GM21367 (cell line): ENCODE measurements around the gene KCNIP1.

Experiments
- ATAC-seq: cut with Tn5 transposase; IDR thresholded peaks from one replicate; pipeline ENCODE4 v1.9.1; 2021; ENCODE audit not compliant: unreplicated experiment

Gene KCNIP1

DNA sequence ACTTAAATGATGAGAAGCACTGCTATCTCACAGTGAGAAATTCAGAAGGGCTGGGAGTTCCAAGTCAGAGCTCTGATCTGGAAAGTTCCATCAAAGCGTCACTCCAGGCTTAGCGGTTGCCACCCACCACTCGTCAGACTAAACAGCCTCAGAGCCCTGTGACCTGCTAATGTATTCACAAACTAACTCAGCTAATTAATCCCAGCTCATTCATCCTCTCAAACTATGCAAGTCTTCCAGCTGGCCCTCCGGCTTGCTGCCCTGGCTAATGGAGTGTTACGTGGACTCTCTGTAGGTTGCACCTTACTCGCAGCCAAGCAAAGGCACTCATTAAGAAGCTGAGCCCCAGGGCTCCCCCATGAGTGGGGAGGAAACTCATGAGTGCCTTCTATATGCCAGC lies 197.5 kb downstream of the KCNIP1 start:
- ATAC-seq = no peak

DNA sequence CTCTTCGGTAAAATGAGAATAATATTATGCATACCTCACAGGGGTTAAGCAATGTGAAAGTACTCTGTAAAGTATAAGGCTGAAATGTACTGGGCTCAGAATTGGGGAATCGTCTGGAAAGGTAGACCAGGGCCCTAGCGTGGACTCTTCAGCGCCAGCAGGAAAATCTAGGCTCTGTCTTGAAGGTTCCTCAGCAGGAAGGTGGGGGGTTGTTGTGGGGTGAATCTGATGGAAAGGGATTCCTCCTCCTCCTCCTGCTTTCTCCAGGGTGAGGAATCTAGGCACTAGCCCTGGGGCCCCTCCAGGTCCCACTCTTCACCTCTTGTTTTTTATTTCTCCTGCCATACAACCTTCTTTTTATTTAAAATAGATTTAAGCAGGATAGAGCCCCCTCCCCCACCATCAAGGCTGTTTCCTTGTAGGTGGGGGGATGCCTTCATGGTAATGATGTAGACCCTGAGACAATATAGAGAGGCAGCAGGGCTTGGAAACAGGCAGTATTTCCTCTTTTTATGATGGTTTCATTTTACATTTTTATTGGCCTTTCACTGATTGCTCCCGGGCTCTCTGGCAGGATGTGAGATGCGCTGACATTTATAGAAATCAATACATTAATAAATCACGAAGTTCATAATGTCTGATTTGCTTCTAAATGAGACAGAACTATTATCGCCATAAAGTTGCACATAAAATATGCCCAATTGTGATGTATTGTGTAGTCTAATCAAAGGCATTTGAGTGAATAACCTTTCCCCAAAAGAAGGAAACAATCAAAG lies 200.8 kb downstream of the KCNIP1 start:
- ATAC-seq = no peak

DNA sequence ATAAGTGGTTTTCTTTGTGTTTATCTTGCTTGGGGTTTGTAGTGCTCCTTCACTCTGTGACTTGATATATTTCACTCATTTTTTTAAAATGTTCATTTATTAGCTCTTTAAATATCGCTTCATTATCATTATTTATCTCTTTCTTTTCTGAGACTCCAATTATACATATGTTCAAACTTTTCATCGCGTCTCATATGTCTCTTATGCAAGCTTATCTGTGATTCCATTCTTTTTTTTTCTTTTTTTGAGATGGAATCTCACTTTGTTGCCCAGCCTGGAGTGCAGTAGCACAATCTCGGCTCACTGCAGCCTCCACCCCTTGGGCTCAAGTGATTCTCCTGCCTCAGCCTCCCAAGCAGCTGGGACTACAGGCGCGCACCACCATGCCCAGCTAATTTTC lies 205.8 kb downstream of the KCNIP1 start:
- no peak for ATAC-seq

DNA sequence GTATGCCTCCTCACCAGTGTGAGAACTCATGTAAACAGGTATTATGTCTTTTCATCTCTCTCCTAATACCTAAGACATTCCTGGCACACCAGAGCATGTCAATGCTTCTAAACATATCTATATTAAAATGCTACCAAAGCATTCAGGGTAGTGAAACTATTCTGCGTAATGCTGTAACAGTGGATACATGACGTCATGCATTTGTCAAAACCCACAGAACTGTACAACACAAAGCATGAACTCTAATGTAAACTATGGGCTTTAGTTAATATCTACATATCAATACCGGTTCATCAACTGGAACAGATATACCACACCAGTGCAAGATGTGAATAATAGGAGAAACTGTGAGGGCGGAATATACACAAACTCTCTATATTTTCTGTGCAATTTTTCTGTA lies 207.5 kb downstream of the KCNIP1 start:
- ATAC-seq = no peak

DNA sequence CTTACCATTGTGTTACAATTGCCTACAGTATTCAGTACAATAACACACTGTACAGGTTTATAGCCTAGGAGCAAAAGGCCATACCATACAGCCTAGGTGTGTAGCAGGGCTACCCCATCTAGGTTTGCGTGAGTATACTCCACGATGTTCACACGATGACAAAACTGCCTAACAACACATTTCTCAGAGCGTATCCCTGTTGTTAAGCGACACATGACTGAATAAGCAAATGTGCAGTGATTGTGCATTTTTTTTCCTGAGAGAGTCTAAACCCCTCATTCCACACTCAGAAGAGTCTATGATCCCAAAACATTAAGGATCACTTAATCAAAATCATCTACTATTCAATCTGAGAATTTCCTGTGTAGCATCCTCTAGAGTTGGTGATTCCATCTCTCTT lies 211.3 kb downstream of the KCNIP1 start:
- ATAC-seq = no peak

DNA sequence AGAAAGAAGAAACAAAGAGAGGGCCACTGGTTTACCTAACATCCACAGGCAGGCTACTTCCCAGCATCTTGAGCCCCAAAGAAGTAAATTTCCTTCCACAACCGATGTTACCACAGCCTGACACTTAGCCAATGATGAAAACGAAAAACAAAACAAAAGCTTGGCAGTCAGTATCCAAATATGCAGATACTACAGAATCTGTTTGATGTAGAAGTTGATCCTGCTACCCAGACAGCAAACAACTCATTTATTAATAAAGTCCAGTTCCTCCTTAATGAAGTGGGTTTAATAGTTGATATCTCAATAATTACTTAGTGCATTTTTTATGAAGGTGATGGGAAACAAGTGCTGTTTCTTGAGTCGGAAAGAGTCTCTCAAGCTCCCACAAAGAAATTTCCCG lies 212.6 kb downstream of the KCNIP1 start:
- no peak for ATAC-seq

DNA sequence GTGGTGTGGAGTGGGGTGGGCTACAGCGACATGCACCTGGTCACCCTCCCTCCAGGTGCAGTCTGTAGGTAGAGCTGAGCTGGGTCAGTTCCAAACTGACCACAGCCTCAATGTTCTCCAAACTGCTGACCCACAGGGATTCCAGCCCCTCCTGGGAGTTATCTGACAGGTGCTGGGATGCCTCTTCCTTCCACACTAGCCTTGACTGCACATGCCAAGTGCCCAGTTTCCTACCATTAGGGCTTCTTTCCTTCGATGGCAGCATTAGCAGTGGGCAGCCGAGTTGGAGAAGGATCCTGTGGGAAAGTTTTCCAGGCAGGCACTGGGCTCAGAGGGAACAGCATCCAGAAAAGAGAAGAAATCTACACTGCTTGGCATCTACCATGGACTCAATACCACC lies 215.7 kb downstream of the KCNIP1 start:
- ATAC-seq = no peak

DNA sequence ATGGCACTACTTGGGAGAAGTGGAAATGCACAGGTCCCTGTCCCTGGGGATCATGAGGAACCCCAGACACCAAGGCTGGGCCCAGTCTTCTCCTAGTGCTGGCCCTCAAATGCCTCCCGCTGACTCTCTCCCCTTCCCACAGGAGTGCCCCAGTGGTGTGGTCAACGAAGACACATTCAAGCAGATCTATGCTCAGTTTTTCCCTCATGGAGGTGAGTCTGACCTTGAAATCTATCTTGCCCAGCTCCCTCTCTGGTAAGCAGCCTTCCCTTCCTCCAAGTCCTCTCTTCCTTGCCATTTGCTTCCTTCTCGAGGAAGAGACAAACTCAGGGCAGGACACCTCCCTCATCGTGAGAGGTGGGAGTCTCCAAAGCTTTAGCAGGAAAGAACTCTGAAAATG lies 216.4 kb downstream of the KCNIP1 start:
- no peak for ATAC-seq

DNA sequence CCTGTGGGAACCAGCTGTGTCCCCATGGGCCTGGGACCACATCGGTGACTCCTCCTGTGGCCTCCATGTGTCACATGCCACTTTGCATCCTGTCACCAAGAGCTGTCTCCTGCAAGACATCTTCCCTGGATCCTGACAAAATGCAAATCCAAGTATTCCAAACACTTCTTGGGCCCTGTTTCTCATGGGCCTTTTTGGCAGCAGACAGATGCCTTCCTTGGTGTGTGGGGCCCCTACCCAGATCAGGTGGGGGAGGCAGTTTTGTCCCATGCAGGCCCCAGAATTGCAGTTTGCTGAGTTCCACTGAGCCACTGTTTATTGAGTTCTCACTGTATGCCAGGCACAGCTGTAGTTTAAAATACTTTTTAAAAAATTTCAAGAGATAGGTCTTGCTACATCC lies 217.2 kb downstream of the KCNIP1 start:
- ATAC-seq = no peak

DNA sequence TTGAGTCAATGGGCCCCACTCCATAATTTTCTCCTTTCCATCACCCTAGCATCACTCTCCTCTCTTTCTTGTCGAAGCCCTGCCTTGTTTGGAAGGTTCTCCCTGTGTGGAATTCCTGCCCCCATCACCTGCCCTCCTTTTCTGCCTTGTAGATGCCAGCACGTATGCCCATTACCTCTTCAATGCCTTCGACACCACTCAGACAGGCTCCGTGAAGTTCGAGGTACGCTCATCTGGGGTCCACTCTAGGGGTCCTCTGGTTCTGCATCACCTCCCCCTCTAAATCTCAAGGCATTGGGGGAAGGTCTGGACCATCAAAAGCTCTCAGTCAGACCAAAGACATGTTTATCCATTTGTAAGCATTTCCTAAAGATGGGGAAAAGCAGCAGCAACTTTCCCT lies 217.9 kb downstream of the KCNIP1 start:
- ATAC-seq = no peak

DNA sequence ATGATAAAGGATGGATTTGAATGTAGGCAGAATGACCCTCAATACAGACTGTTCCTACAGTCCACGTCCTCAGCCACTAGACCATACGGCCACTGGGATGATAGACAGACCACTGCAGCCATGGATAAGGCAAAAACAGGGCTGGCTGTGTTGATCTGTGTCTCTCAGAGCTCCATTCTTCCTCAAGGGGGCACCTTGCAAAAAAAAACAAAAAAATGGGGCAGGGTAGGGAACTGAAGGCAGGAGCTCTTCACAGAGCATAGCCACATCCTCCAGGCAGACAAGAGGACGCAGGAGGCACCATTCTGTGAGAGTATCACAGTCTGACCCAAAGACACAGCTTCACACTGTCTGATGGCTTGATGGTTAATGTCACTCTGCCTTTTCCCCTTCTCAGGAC lies 218.5 kb downstream of the KCNIP1 start:
- ATAC-seq = no peak

DNA sequence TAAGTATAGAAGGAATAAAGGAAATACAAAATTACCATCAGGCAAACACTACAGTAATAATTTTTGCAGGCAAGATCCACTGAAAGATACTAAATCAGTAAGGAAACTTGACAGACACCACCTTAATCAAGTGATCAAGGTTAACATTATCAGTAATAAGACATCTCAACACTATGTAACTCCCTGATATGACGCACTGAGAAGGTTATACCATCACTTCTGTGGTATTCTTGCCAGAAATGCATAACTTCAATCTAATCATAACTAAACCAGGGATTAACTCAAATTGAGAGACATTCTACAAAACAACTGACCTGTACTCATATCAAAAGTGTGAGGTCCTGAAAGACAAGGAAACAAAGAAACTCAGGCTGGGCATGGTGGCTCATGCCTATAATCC lies 227.2 kb downstream of the KCNIP1 start:
- no peak for ATAC-seq

DNA sequence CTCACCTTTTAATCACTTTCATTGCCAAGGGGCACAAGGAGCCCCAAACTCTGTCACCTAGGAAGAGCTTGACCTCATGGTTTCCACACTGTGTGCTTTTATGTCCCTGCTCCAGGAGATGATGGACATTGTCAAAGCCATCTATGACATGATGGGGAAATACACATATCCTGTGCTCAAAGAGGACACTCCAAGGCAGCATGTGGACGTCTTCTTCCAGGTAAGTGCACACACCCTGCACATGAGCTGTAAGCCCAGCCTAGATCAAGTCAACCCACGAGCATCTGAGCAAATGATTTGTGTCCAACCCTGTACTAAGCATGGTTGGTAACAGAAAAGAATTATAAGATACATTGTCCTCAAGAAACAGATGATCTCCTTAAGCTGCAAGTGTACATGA lies 228.9 kb downstream of the KCNIP1 start:
- no peak for ATAC-seq

DNA sequence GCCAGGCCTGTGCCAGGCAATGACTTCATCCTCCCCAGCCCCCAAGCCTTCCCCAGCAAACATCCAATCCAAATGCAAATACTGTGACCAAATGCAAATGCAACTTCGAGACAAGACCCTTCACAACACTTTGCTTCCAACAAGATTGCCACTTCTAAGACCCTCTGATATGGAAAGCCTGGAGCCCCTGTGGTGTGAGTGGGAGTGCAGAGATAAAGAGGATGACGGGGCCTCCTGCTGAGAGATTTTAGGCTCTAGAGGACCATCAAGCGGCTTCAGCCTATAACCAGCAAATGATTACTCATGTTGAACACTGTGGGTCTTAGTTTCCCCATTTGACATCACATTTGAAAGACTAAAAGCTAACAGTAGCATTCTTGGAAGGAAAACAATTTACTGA lies 233.1 kb downstream of the KCNIP1 start:
- no peak for ATAC-seq

DNA sequence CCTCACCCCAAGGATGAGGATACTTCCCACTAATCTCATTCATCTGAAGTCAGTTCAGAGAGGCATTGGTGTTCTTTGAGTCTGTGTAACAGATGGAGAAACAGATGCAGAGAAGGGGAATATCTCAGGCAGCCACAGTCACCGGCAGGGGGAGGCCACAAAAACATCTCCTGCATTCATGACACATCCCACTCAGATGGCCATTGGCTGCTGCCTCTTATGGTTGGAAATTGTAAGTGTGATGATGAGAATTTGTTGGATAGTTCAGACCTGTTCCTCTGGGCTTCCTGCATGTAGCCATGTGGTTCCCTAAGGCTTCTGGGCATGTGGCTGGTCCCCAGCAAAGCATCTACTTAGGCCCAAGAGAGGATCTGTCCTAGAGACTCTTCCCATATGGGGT lies 233.8 kb downstream of the KCNIP1 start:
- ATAC-seq = no peak

DNA sequence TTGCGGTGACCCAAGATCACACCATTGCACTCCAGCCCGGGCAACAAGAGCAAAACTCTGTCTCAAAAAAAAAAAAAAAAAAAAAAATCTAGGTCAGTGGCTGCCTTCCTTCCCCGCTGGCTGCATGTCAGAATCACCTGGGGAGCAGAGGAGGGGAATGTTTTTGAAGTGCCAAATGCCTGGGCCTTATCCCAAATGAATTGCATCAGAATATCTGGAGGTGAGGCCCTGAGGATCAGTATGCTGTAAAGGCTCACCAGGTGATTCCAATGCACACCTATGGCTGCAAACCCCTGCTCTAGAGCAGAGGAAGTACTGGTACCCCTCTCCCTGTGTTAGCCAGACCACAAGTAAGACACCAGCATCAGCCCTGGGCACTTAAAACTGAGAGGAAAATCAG lies 235.0 kb downstream of the KCNIP1 start:
- no peak for ATAC-seq

DNA sequence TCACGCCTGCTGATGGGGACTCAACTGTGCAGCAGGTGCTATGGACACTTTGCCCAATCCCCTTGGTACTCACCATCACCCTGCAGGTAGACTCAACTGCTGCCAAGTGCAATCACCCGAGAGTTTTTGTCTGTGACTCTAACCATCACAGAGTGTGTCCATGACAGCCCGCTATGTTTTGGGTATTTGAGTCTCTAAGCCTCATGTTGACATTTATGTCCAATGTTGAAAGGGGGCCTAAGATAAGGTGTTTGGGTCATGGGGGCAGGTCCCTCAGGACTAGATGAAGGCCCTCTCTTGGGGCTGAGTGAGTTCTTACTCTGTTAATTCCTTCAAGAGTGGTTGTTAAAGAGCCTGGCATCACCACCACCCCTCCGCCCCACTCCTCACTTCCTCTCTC lies 235.6 kb downstream of the KCNIP1 start:
- ATAC-seq = no peak

DNA sequence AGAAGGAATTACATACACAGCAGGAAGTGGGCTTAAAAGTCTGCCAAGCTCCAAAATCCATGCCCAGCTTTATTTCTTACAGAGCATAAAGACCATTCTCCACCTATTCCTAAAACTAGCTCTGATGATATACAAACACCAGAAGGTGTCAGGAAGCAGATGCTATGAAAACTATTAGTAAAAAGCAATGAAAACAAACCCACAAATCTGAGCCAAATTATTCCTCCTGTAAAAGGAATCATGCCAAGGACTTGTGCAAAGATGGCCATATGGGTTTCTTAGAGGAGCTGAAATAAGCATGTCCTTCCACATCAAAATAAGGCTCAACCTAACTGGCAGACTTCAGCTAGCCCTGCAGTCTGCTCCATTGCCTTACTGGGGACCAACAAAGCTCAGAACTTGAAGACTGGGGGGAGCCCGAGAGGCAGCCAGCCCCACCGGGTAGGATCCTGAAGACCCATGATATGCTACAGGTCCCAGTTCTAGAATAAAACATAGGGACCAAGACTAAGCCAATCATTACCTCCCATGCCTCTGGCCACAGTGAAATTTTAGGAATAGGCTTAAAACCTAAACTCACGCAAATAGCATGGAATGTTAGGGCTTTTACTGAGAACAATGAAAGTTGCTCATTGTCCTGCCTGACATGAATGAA lies 236.9 kb downstream of the KCNIP1 start:
- no peak for ATAC-seq

DNA sequence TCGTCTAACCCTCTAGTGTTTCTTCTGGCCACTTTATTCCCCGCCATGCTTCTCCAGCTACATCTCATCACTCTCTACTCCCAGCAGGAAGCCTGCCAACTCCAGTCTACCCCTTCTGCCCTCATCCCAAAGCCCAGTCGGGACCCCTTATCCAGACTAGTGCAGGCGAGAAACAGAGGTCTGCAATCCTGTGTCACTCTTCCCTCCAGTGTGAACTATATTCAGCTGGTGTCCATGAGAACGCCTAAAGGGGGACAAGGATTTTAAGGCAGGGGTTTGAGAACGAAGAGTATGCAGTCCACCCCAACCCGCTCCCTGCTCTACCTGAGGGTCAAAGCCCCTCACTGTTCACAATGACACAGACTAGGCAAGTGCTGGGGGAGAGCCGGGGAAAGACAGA lies 238.0 kb downstream of the KCNIP1 start:
- no peak for ATAC-seq

DNA sequence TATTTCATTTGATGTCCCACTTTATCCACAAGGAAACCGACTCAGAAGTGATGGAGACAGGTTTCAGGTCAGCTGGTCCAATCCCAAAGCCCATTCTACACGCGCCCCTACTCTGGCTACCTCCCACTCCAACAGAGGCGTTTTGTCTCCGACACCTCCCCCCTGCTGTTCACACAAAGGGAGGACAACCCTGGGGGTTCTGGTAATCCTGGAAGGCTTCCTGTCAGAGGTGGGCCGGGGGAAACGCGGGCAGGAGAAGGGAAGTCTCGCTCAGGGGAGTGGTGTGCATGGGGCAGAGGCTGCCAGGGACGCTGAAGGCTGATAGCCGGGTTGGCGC lies 240.0 kb downstream of the KCNIP1 start:
- no peak for ATAC-seq

DNA sequence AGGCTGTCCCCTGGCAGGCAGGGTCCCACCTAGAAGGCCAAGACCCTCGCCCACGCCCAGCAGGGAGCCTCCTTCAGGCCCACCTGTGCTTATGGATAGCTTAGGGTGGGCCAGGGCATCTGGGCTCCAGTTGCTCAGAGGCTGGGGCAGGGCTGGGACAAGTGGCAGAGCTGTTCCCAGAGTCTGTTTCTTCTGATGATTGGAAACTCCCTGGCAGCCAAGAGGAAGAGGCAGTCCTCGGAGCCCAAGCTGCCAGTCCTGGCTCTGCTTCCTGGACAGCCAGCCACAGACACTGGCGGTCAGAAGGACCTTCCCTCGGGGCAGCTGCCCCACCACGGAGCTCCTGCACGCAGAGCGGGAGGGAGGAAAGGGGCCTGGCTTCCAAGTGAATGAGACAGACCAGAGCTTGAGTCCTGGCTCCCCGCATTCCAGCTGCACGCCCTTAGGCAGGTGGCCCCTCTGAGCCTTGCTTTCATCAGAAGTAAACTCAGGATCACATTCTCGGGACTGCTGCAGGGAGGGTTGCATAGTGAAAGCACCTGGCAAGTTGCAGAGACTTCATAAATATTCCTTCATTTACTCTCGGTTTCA lies 241.8 kb downstream of the KCNIP1 start:
- ATAC-seq = no peak

DNA sequence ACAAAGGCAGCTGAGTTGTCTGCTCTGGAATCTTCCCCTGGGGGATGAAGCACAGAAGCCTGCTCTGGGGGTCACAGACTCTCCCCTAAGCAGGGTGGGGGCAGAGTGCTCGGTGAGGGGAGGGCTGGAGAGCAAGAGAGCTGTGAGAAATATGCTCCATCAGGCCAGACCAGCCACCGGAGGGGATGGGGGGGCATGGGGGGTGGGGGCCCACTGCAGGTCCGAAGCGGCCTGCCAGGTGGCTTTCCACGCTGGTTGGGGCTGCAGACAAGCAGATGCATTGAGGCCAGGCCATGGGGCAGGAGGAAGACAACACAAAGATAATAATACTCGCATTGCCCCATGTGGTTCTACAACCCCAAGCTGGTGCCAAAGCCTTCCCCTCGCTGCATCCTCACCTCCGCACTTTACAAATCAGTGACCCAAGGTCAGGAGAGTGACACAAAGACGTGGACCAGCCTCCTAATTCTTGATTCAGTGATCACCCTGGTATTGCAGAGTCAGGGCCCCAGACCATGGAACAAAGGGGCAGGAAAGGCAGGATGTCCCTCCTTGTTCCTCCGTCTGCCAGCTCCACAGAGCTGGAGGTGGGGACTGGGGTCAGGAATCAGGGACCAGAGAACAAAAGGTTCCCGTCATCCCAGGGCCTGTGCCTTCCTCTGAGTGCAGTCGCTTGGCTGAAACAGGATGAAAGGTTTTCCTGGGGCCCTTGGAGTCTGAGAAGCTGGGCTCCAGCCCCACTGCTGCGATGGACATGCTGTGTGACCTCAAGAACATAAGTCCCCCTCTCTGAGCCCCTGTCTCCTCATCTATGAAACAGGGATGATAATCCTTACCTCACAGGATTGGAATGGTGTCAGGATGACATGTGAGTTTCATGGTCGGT lies 242.5 kb downstream of the KCNIP1 start:
- no peak for ATAC-seq
